Right ventricle myocardium inferior (tissue), 1 donor: Measurements from ENCODE around the gene CRYBG1. TPM values are rescaled to one million over a fixed set of nuclear protein-coding genes. Genes with fewer than 3 reads are reported as not detected.
A peak's percentile ranks its signal among the peaks of the same experiment; 100 is the strongest.
"Not testable (repeated sequence)": the region's sequence is repeated elsewhere in the genome, so short reads cannot be mapped to it uniquely, and the experiment has no call there.

Experiments
- ATAC-seq: fragments of 200-7000 bp; cut with Tn5 transposase; one replicate; pipeline ENCODE4 v1.9.1; 2020; ENCODE audit warnings: mild to moderate bottlenecking, moderate library complexity
- DNase-seq: peaks from one replicate; pipeline ENCODE4 v3.0.0; 2021; ENCODE audit errors: missing footprints
- intact Hi-C: fragments of 100-400 bp; cut with DNase I; formaldehyde crosslinking; loops from one replicate; pipeline ENCODE4 v1.11.0; 2022
- total RNA-seq: library from RNA; stranded (reverse); fragmentation: NEBNext Ultra II Directional; extraction: Animal tissue kit (Norgen Biotek cat#: 25700); gene quantifications from one replicate; pipeline ENCODE4 v1.2.1, GENCODE V29; 2021
- donor health status: DM: no; HTN: yes; CAD: no; lungs with severe emphysema.

The CRYBG1 gene
- total RNA-seq, 1 donor from 2014 or later = 1.8 TPM

GRCh38 chr6:106372838-106373501, 12.5 kb downstream of the CRYBG1 start:
- ATAC-seq (no peak), DNase-seq (no peak)
- intact Hi-C loops = no loop called here

DNA sequence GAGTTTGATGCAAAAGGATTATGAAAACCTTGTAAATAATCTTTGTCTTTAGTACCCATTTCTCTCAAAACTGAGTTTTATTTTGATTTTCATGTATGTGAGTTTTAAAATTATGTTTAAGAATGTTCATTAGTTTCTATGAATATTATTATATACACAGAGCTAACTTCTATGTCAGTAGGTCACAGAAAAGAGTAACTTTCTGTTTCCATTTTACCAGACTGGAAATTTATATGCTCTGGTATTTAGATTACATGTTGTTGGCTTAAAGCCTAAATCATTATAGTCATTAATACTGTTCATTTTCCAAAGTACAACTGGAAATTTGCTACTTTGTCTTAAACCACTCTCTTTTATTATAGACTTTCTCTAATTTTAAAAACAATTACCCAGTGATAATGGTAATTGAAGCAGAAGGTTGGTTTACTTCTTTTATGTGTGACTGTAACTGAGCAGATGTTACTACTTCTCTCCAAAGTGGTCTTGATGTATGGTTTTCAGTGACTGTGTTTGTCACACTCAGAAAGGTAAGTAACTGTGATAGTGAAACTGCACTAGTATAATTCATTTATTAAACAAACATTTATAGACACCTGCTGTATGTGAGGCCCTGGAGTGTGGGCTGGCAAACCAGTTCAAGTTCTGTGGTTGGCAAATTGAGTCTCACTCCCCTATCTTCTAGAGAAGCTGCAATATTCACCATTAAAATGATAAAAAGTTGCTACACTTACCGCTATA, 13.2 kb downstream of the CRYBG1 start:
- DNase-seq = no peak
- no peak for ATAC-seq
- intact Hi-C loops = no loop called here

GRCh38 chr6:106377061-106377540, 16.6 kb downstream of the CRYBG1 start:
- no peak for ATAC-seq
- no peak for DNase-seq
- intact Hi-C loops = no loop called here

GRCh38 chr6:106379951-106380350, 19.4 kb downstream of the CRYBG1 start:
- DNase-seq = no peak
- ATAC-seq = no peak
- intact Hi-C loops = no loop called here

DNA sequence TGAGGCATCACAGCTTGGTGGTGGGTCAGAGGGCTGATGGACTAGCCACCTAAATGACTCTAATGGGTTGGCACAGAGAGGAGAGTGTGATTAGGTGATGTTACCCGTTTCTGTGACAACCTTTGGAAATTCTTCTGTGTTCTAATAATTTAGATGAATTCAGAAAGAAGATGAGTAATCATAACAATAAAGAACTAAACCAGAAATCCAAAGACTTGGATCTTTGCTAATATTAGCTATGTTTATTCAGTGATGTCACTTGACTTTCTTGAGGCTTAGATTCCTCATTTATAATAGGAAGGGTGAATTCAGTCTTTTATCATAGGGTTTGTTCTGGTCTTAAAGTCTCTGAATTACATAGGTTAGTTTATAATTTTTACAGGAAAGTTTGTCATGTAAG, 19.9 kb downstream of the CRYBG1 start:
- intact Hi-C loops = no loop called here
- no peak for ATAC-seq
- DNase-seq = no peak

DNA sequence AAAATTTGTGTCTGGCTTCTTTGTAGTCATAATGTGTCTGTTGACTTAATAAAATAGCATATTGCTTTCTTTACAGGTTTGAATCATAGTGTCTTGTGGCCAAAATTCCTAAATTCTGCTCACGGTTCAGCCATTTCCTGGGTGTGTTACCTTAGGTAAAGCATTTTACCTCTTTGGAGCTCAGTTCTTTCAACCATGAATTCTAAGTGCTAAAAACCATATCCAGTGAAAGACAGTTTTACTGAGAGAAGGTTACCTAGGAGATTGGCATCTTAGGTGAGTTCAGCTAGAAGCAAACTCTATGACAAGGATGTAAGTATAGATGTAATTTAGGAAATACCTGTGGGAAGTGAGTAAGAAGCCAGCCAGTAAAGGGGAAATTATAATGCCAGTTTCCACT, 20.7 kb downstream of the CRYBG1 start:
- ATAC-seq = no peak
- no peak for DNase-seq
- intact Hi-C loops = no loop called here

DNA sequence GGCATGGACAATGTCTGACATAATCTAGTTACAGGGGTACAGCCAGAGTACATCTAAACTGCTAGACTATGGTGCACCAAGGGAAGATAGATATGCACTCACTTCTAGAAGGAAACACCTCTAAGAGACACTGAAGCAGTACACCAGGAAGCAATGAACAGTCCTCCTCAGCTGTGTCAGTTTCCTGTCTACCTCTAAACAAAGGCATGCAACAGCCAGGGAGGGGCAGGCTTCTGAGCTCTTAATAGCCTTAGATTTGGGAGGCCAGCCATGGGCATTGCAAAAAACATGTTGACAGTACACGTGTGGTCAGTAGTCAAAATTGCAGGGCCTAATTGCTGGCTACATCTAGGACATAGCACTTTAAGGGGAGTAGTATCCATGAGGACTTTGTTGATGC, 21.4 kb downstream of the CRYBG1 start:
- ATAC-seq (peak; percentile 23), DNase-seq (no peak)
- intact Hi-C loops = no loop called here

GRCh38 chr6:106383573-106383972, 23.1 kb downstream of the CRYBG1 start:
- no peak for DNase-seq
- ATAC-seq = no peak
- intact Hi-C loops = no loop called here

DNA sequence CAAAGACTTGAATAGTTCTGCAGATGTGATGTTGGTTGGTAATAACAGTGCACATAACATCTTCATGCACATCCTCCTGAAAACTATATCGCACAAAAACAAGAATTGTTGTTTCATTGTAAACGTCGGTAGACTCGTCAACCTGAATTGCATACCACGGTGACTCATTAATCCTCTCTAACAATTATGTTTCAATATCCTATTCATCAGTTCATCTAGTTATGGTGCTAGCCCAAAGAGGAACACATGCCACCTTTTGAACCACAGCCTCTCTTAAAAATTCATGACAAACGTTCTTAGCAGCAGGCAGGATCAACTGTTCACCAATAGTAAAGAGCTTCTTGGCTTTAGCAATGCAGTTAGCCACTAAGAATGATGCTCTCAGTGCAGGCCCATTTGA, 25.0 kb downstream of the CRYBG1 start:
- intact Hi-C loops = no loop called here
- DNase-seq = no peak
- ATAC-seq = no peak

DNA sequence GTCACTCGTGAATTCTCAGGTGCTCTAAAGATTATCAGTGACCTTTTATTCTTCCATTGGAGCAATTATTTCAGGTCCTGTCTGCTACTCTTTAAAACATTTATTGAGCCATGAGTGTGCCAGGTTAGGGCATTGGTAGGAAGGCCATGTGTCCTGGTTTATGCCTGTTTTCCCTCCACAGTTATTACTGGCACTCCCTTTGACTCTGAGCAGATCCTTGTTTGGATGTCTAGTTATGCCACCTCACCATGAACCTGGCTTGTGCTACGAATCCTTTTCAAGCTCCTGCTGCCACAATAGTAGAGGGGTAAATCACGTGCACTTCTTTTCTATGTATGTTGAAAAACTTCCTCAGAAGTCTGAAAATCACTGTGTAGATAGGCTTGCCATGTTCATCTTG, 27.4 kb downstream of the CRYBG1 start:
- no peak for ATAC-seq
- no peak for DNase-seq
- intact Hi-C loops = no loop called here

- DNase-seq = no peak
- intact Hi-C loops = no loop called here
- no peak for ATAC-seq
Measured at GRCh38 chr6:106390088-106390487, 29.6 kb downstream of the CRYBG1 start.

DNA sequence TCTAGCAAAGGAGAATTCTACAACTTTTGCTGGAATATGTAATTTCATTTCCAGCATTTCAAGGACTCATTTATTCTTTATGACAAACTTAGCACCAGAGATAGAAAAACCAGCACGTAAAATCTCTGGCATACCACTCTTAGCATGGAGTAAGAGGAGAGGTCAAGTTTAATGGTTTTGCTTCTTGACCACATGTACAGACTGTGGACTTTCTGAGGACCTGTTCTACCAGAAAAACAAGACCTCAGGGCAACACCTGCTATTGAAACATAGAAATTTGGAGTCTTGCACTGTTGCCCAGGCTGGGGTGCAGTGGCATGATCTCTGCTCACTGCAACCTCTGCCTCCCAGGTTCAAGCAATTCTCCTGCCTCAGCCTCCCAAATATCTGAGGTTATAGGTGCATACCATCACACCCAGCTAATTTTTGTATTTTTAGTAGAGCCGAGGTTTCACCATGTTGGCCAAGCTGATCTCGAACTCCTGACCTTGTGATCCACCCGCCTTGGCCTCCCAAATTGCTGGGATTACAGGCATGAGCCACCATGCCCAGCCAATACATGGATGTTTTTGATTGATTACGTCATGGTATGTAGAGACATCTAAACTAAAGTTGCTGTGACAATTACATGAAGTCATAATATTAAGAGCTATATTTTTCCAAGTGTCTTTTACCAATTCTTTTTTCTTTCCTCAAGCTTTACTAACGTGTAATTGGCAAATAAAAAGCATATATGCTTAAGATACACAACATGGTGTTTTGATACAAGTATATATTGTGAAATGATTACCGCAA, 36.1 kb downstream of the CRYBG1 start:
- ATAC-seq (no peak), DNase-seq (no peak)
- intact Hi-C loops = no loop called here

DNA sequence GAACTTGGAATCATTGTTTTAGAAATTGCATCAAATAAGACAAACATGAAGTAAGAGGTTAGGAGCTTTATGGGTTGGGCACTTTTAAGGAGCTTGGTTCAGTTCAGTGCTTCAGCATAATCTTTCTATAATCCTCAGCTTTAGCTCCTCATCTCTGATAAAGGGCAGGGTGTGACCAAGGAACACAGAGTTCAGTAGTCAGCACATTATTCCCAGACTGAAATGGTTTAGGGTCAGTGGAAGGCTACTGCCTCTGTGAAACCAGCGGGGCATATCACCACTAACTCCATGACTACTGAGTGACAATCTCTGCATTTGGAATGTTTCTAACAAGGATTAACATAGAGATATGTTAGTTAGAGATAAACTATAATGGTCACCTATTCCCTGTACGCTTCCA, 36.9 kb downstream of the CRYBG1 start:
- no peak for ATAC-seq
- intact Hi-C loops = no loop called here
- DNase-seq = no peak

GRCh38 chr6:106398621-106399020, 38.1 kb downstream of the CRYBG1 start:
- ATAC-seq (no peak), DNase-seq (no peak)
- intact Hi-C loops = no loop called here

DNA sequence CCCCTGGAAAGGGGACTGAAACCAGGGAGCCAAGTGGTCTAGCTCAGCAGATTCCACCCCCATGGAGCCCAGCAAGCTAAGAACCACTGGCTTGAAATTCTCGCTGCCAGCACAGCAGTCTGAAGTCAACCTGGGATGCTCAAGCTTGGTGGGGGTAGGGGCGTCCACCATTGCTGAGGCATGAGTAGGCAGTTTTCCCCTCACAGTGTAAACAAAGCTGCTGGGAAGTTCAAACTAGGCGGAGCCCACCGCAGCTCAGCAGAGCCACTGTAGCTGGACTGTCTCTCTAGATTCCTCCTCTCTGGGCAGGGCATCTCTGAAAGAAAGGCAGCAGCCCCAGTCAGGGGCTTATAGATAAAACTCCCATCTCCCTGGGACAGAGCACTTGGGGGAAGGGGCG, 44.5 kb downstream of the CRYBG1 start:
- ATAC-seq, DNase-seq, intact Hi-C loops: not testable (repeated sequence)

- intact Hi-C loops = no loop called here
- DNase-seq (no peak), ATAC-seq (no peak)
Measured at GRCh38 chr6:106411056-106411455, 50.5 kb downstream of the CRYBG1 start.

DNA sequence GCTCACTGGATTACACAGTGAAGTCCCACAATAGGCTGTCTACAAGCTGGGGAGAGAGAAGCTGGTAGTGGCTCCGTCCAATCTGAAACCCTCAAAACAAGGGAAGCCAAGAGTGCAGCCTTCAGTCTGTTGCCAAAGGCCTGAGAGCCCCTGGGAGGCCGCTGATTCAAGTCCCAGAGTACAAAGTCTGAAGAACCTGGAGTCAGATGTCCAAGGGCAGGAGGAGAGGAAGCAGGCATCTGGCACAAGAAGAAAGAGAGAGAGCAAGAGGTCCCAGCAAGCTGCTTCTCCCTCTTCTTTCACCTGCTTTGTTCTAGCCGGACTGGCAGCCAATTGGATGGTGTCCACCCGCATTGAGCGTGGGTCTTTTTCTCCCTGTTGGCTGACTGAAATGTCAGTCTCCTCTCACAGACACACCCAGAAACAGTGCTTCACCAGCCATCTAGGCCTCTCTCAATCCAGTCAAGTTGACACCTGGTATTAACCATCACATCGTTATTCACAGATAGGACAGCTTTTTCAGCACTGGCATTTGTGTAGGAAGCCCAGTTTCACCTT, 51.2 kb downstream of the CRYBG1 start:
- no peak for ATAC-seq
- DNase-seq = no peak
- intact Hi-C loops = no loop called here

GRCh38 chr6:106413016-106413415, 52.5 kb downstream of the CRYBG1 start:
- intact Hi-C loops = no loop called here
- DNase-seq (no peak), ATAC-seq (no peak)

- intact Hi-C loops = no loop called here
- ATAC-seq = no peak
- no peak for DNase-seq
Measured at GRCh38 chr6:106413722-106414121, 53.2 kb downstream of the CRYBG1 start.
